Measurements from ENCODE around the gene PAF1. TPM values are rescaled to one million over a fixed set of nuclear protein-coding genes. Genes with fewer than 3 reads are reported as not detected.

Gene PAF1
- polyA plus RNA-seq, 1 donor (not counting 4 experiments of a cell fraction or from before 2014, with no cell fraction given), result 39.4 TPM

DNA sequence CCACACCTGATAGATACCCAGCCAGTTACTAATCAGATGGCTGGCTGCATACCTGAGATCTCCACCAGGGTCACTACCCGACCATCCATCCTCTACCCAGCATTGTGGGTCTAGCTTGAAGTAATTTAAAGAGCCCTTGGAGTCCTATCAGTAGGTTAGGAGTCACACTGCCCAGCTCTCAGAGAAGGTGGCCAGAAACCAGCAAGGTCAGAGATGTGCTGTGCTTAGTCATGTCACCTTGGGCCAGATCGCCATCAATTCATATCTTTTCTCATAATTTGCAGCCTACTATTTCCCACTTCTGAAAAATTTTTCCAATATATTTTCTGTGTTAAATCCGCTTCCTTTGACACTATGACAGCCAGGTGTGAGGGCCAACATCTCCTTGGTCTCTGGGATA lies 34.8 kb downstream of the PAF1 start:
- Histone ChIP-seq H3K36me3 (ENCODE audit: control insufficient read depth in 2 of 2, extremely low read depth in 1 of 2, insufficient read depth in 2 of 2, low read length in 2 of 2) (peaks cover 30 to 49% of the 10 kb centered on the region in 2 experiments), H2AFZ (ENCODE audit: control insufficient read depth, low read length) (no peak overlapping the region), H3K27me3 (ENCODE audit: control insufficient read depth, extremely low read depth, insufficient read depth, low read length) (no peaks in the 10 kb centered on the region), H3K4me1 (ENCODE audit: control insufficient read depth, extremely low read depth, insufficient read depth, low read length) (no peaks in the 10 kb centered on the region), H3K9me3 (ENCODE audit: control insufficient read depth, low read depth, low read length) (no peaks in the 10 kb centered on the region), H3K9ac (ENCODE audit: control insufficient read depth, extremely low read depth, insufficient read depth, low read length) (no peak overlapping the region), H3K4me2 (ENCODE audit: control insufficient read depth, extremely low read depth, insufficient read depth, low read depth, low read length) (no peak overlapping the region), H3K27ac (ENCODE audit: control insufficient read depth, insufficient read depth, low read length) (no peak overlapping the region), H3K79me2 (ENCODE audit: control insufficient read depth, insufficient read depth, low read length) (no peaks in the 10 kb centered on the region), H3K4me3 (ENCODE audit: control insufficient read depth in 2 of 3, extremely low read depth in 1 of 3, insufficient read depth in 2 of 3, low read depth in 1 of 3, low read length in 3 of 3) (no peak overlapping the region), H3K9me1 (ENCODE audit: control insufficient read depth, extremely low read depth, insufficient read depth, low read length) (no peaks in the 10 kb centered on the region), H4K20me1 (ENCODE audit: control insufficient read depth, extremely low read depth, insufficient read depth, low read length) (no peaks in the 10 kb centered on the region)
- dilution Hi-C loops (cut with MboI; ENCODE audit: extremely low pct_ligation_motif_present, low sequenced_read_pairs), result no loop called here
- no peak for TF ChIP-seq EZH2 (IDR thresholded peaks at IDR 0.05; ENCODE audit: low read length)
- TF ChIP-seq, protein P1, sequence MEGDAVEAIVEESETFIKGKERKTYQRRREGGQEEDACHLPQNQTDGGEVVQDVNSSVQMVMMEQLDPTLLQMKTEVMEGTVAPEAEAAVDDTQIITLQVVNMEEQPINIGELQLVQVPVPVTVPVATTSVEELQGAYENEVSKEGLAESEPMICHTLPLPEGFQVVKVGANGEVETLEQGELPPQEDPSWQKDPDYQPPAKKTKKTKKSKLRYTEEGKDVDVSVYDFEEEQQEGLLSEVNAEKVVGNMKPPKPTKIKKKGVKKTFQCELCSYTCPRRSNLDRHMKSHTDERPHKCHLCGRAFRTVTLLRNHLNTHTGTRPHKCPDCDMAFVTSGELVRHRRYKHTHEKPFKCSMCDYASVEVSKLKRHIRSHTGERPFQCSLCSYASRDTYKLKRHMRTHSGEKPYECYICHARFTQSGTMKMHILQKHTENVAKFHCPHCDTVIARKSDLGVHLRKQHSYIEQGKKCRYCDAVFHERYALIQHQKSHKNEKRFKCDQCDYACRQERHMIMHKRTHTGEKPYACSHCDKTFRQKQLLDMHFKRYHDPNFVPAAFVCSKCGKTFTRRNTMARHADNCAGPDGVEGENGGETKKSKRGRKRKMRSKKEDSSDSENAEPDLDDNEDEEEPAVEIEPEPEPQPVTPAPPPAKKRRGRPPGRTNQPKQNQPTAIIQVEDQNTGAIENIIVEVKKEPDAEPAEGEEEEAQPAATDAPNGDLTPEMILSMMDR (optimal IDR thresholded peaks at IDR 0.05 in 1 of 3, IDR thresholded peaks at IDR 0.05 in 1 of 3, conservative IDR thresholded peaks at IDR 0.05 in 1 of 3; ENCODE audit: extremely low read depth in 1 of 3, insufficient read depth in 2 of 3, low read length in 3 of 3), result no peak
- DNase-seq (ENCODE audit: low read depth, low spot score), result no peak
- FAIRE-seq, result no peak

DNA sequence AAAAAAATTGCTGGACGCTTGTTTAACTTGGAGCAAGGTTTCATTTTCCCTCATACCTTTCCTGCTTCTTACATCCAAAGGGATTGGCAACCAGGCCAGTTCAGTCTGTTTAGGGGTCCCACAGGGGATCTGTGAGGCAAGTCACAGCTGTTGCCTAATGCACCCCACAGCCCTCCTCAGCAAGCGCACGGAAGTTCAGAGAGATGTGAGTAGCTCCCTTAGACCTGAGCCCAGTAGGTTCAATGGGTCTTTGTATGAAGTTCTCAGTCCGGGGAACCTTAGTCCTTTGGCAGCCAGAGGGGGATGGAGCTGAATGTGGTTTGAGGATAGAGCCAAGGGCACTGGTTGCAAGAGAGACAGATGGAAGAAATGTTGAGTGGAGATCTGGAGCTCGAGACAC lies 35.7 kb downstream of the PAF1 start:
- H3K9me3 ChIP-seq (ENCODE audit: control insufficient read depth, low read depth, low read length), result no peaks in the 10 kb centered on the region
- no peak overlapping the region for H3K4me3 ChIP-seq (ENCODE audit: control insufficient read depth in 2 of 3, extremely low read depth in 1 of 3, insufficient read depth in 2 of 3, low read depth in 1 of 3, low read length in 3 of 3)
- DNase-seq (ENCODE audit: low read depth, low spot score) (no peak), FAIRE-seq (no peak)
- no peaks in the 10 kb centered on the region for H3K9me1 ChIP-seq (ENCODE audit: control insufficient read depth, extremely low read depth, insufficient read depth, low read length)
- dilution Hi-C loops (cut with MboI; ENCODE audit: extremely low pct_ligation_motif_present, low sequenced_read_pairs), result no loop called here
- no peaks in the 10 kb centered on the region for H3K79me2 ChIP-seq (ENCODE audit: control insufficient read depth, insufficient read depth, low read length)
- H3K36me3 ChIP-seq (ENCODE audit: control insufficient read depth in 2 of 2, extremely low read depth in 1 of 2, insufficient read depth in 2 of 2, low read length in 2 of 2), result peaks cover 28 to 43% of the 10 kb centered on the region in 2 experiments
- no peak overlapping the region for H2AFZ ChIP-seq (ENCODE audit: control insufficient read depth, low read length)
- H3K4me2 ChIP-seq (ENCODE audit: control insufficient read depth, extremely low read depth, insufficient read depth, low read depth, low read length), result no peak overlapping the region
- no peaks in the 10 kb centered on the region for H3K4me1 ChIP-seq (ENCODE audit: control insufficient read depth, extremely low read depth, insufficient read depth, low read length)
- no peak overlapping the region for H3K9ac ChIP-seq (ENCODE audit: control insufficient read depth, extremely low read depth, insufficient read depth, low read length)
- TF ChIP-seq, protein P1 (optimal IDR thresholded peaks at IDR 0.05 in 1 of 3, IDR thresholded peaks at IDR 0.05 in 1 of 3, conservative IDR thresholded peaks at IDR 0.05 in 1 of 3; ENCODE audit: extremely low read depth in 1 of 3, insufficient read depth in 2 of 3, low read length in 3 of 3), result no peak
- TF ChIP-seq EZH2 (IDR thresholded peaks at IDR 0.05; ENCODE audit: low read length), result no peak
- no peaks in the 10 kb centered on the region for H3K27me3 ChIP-seq (ENCODE audit: control insufficient read depth, extremely low read depth, insufficient read depth, low read length)
- H3K27ac ChIP-seq (ENCODE audit: control insufficient read depth, insufficient read depth, low read length), result no peak overlapping the region
- no peaks in the 10 kb centered on the region for H4K20me1 ChIP-seq (ENCODE audit: control insufficient read depth, extremely low read depth, insufficient read depth, low read length)

Measured in keratinocyte (primary cell).